GM12892 (cell line): ENCODE results near the gene PLIN3.

ENCODE experiments used
- POLR2A ChIP-seq: IDR thresholded peaks from 2 replicates; pipeline ENCODE4 v1.6.1; 2011; ENCODE audit warnings: low read depth, low read length, control low read depth
- POLR2AphosphoS5 ChIP-seq: IDR thresholded peaks from 2 replicates; pipeline ENCODE4 v1.6.1; 2011; ENCODE audit warnings: low read depth, low read length, control low read depth

DNA sequence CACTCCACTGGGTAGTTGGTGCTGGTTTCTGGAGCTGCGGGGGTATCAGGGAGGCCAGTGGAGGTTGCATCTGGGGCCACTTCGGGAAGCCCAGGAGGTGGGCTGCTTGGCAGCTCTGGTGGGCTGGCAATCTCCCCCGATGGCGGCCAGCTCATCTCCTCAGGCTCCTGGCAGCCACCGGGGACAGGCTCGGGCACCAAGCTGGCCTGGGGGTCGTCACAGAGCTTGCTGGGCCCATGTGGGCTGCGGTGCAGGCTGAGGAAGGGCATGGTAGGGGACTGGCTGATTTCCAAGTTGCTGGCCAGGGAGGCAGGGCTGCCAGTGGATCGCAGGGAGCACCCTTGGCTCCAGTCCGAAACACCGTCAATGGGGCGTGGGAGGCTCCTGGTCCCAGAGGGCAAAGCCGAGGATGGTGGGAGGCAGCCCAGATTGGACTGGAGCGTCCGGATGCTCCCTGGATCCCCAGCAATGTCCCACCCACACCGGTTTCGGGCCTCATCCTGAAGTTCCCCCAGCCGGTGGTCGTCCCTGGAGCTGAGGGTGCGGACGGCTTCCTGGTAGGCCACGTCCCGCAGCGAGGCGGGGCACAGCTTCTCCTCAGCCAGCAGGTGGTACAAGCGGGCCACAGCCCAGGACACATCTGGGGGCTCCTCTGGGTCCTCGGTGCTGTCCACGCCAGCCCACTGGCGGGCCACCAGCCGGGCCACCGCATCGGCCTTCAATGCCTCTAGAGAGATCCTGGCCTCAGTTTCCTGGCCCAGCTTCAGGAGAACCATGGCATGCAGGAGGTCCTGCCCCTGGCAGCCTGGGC, 49.8 kb downstream of the PLIN3 start:
- TF ChIP-seq POLR2A: no peak
- TF ChIP-seq POLR2AphosphoS5: no peak
